HG03354 (cell line): ENCODE data around the gene CRYGN.

Experiments used
- ATAC-seq: cut with Tn5 transposase; IDR thresholded peaks from one replicate; pipeline ENCODE4 v1.9.1; 2021; ENCODE audit warnings: mild to moderate bottlenecking; ENCODE audit not compliant: unreplicated experiment, poor library complexity, severe bottlenecking

CRYGN gene

DNA sequence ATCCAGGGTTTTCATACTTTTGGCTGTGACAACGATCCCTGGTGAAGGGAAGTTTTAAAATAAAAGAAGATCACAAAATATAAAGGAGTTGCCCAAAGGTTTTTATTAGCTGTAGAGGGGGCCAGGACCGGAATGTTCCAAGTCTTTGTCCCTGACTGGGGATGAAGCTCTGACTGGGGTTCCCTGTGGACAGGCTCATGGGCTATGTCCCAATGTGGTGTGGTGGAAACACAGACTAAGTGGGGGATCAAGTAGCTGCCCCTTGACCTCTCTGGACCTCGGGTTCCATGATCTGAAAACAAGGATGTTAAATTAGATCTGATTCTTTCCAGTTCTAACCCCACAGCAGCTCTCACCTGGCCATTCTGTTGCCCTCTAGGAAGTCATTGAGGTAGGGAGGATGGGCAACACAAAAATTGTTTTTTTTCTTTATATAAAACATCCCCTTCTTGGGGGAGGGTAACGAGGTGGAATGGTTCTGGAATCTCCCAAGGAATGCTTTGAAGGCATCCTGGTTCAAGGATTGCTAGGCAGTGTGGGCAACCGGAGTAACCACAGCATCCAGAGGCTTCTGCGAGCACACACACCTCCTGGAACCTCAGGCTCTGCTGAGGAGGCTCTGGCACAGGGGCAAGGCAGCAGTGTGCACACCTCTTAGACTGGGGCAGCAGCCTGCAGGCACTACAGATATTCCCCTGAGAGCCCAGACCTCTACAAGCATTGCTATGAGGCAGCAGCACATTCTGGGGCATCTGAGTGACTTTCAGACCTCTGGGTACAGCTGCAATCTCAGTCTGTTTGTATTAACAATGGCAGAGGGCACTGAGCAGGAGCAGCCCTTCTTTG, 21.4 kb upstream of the CRYGN start:
- no peak for ATAC-seq

DNA sequence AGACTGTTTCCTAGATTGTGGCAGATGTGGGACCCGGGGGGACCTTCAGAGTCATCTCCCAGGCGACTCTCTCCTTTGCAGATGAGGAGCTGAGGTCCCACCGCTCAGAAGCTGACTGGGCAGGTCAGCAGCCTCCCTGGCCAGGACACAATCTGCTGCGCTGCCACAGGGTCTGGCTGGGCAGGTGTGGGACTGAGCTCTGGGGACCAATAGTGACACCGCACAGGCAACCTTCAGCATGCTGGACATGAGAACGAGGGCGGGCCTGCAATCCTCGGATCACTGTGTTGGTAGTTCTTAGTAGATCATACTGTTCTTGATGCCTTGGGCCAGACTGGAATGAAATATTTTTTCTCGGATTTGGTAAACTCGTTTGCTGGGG, 20.5 kb upstream of the CRYGN start:
- ATAC-seq: no peak

DNA sequence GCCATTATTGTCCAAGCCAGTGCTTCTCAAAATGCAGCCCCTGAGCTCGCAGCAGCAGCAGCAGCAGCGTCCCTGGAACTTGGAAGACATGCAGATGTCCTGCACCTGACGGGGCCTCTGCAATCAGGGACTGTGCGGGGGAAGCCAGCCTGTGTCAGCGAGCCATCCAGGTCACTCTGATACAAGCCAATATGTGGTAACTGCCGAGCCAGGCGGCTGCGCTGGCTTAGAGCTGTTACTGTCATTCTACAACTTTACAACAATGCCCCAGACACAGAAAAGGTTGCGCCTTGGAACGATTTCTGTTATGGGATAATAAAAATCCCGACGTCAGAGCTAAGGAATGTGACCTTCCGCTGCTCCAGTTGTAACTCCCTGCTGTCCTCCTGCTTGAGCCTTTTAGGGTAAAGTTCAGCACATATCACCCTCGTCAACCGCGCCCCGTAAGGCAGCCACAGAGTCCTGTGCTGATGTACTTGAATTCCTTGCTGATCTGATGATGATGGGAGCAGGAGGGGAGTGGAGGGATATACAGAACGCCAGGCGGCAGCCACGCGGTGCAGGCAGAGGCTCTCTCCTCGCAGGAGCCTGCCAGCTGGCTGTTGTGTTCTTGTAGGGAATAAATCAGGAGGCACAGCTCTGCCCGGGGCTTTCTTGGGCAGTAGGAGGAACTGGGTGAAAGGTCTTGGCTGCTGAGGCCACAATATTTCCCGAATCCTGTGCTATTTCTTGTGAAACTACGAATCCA, 20.0 kb upstream of the CRYGN start:
- ATAC-seq: no peak

DNA sequence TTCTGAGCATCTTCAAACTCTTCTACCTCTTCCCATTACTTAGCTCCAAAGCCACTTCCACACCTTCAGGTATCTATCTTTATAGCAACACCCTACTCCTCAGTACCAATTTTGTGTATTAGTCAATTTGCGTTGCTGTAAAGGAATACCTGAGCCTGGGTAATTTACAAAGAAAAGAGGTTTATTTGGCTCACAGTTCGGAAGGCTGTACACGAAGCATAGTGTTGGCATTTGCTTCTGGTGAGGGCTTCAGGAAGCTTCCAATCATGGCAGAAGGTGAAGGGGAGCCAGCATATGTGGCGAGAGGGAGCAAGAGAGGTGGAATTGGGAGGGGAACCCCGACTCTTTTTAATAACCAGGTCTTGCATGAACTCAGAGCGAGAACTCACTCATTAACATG, 17.6 kb upstream of the CRYGN start:
- ATAC-seq: no peak

DNA sequence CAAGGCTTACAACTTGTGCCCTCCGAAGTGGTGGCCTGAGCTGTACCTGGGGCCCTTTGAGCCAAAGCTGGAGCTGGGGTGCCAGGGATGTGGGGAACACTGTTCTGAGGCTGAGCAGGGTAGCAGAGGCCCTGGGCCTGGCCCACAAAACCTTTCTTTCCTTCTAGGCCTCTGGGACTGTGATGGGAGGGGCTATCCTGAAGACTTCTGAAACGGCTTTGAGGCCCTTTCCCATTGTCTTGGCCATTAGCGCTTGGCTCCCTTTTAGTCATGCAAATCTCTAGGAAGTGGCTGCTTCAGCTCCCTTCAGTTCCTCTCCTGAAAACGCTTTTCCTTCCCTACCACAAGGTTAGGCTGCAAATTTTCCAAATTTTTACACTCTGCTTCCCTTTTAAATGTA, 16.8 kb upstream of the CRYGN start:
- ATAC-seq: no peak

DNA sequence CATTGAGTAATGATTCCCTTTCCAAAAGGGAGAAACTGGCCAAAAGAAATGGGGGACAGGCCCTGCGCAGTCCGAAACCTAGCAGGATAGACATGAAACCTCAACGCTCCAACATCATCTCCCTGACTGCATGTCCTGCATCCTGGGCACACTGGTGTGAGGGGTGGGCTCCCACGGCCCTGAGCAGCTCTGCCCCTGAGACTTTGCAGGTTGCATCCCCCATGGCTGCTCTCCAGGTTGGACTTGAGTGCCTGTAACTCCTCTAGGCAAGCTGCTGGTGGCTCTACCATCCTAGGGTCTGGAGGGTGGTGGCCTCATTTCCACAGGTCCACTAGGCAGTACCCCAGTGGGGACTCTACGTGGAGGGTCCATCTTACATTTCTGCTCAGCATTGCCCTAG, 16.3 kb upstream of the CRYGN start:
- no peak for ATAC-seq

DNA sequence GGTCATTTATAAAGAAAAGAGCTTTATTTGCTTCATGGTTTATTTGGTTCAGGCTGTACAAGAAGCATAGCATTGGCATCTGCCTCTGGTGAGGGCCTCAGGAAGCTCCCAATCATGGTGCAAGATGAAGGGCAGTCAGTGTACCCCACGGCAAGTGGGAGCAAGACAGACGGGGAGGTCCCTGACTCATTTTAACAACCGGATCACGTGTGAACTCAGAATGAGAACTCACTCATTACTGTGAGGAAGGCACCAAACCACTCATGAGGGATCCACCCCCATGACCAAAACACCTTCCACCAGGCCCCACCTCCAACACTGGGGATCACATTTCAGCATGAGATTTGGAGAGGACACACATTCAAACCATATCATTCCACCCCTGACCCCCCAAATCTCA, 15.7 kb upstream of the CRYGN start:
- no peak for ATAC-seq

DNA sequence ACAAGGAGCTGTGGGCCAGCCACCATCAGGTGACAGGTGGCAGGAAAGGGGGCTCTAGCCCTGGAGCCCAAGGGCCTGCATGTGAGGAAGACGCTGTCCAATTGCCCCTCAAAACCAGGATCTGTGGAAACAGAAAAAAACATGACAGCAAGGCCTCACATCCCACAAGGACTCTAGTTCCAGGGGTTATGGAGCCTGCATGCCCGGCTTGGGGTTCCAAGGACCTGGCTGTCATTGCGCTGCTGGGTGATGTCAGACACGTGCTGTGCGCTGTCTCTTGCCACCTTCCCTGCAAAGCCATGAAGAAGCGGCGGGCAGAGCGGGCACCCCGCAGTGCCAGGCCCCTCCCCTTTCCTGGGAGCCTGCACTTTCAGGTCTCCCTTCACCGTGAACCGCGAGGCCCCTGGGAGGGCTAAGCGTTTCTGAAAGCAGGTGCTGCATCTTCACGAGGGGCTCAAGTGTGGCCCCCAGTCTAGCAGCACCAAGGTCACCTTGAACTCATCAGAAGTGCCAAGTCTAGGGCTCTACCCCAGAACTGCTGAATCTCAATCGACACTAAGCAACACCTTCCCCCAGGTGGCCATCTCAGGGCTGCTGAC, 15.1 kb upstream of the CRYGN start:
- no peak for ATAC-seq

DNA sequence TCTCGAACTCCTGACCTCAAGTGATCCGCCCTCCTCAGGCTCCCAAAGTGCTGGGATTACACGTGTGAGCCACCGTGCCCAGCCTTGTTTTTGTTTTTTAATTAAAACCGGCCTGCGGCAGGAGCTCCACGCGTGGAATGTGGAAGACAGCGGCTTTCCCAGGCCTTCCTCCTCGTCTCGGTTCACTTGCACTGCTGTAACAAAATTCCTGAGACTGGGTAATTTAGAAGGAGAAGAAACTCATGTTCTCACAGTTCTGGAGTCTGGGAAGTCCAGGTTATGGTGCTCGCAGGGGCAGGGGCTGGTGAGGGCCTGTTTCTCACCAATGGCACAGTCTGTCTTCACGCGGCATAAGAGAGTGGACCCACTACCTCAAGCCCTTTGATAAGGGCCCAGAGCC, 14.4 kb upstream of the CRYGN start:
- no peak for ATAC-seq

DNA sequence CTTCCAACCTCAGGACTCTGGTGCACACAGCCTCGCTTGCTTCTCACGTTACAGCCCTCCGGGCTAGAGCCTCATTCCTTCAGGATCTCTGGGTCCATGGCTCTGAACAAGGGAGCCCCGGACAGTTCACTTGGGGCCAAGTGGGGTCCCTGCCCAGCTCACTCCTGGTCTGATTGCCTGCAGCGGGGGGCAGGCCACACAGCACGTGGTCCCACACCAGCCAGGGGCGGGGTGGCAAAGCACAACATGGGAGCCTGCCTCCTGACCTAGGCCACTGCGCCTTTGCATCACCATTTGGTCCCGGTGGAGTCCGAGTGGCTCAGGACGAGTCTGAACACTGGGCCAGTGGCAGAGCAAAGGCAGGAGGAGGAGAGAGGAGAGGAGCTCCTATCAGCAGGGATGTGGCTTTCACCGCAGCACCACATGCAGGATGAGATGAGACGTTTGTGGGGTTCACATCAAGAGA, 13.4 kb upstream of the CRYGN start:
- ATAC-seq: no peak

DNA sequence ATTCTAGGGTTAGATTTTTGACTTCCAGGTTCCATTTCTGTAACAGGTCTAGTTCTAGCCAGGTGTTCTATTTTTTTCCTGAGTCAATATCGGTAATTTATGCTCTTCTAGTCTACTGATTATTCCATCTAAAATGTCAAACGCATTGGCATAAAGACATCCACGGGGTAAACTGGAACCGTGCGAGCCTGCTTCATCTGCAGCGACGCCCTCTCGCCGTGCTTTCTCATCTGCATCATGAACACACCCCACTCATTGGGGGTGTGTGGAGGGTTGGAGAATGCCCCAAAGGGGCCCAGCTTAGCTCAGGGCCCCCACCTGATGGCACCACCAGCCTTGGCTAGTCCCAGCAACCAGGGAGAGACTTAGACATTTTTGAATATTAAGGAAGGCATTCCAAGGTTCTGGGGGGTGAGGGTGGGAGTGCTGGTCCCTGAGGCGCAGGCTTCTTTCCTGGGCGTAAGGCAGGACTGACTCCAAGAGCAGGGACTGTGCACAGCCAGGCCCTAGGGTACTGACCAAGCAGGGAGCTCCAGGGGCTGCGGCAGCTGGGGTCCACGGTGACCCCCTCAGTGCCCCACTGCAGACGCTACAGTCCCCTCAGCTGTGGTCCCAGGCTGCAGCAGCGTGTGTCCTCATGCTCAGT, 12.9 kb upstream of the CRYGN start:
- ATAC-seq: no peak

DNA sequence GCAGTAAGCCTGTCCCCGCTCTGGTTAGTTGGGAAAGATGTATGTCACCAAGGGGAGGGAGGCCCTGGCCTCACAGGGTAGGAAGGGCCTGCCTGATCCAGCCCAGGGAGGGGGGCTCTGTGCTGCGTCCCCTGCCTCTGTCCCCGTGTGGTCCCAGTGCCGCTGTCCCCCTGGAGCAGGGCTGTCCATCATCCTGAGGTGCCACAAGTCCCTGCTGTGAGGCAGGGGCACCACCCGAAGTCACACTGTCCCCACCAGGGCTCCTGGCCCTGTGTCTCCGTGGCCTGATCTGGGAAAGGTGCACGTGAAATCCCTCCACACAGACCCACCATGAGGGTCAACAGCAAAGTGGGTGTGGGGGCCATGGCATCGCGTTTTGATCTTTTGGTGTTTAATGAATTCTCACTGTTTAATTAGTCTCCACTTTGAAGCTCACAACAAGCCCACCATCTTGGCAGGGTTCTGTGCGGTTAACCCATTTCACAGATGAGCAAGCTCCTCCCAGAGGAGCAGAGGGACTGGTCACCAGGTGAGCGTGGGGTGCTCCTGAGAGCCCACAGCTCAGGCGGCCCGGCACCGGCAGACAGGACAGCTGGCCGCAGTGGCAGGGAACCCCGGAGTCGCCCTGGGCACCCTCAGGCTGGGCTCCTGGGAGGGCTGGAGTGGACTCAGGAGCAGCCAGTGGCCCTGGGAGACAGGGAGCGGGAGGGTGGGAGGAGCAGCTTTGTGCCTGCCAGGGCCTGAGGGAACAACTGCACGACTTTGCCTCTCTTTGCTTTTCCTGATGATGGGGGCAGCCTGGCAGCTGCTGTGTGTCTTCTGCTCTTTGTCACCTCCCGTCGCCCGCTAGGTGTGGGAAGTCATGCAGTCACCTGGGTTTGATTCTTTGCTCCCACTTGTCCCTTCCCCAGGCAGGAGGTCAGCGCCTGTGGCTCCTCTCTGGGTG, 12.0 kb upstream of the CRYGN start:
- ATAC-seq: no peak

DNA sequence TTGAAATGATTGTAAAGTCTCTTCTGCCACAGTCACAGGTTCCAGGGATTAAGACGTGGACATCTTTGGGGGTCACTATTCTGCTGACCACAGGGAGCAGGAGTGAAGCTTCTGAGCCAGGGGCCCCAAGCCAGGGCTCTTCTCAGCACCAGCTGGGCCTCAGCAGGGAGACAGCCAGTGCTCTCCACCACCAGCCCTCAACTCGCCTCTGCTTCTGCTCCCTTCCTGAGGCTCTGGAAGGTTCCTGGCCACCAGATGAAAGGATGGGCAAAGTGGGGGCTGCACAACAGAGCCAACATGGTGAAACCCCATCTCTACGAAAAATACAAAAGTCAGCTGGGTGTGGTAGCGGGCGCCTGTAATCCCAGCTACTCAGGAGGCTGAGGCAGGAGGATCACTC, 11.2 kb upstream of the CRYGN start:
- ATAC-seq: no peak

DNA sequence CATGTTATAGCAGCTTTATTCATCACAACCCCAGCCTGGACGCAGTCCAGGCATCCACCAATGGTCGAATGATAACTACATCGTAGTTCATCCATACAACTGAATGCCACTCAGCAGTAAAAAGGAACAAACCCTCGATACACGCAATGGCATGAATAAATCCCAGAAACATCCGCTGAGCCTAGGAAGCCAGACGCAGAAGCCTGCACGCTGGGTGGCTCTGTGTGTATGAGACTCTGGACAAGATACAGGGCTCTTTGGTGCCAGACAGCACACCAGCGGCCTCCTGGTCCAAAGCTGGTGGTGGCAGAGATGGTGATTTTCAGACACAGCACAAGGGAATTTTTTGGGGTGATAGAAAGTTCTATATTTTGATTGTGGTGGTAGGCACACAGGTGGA, 10.0 kb upstream of the CRYGN start:
- ATAC-seq: no peak

DNA sequence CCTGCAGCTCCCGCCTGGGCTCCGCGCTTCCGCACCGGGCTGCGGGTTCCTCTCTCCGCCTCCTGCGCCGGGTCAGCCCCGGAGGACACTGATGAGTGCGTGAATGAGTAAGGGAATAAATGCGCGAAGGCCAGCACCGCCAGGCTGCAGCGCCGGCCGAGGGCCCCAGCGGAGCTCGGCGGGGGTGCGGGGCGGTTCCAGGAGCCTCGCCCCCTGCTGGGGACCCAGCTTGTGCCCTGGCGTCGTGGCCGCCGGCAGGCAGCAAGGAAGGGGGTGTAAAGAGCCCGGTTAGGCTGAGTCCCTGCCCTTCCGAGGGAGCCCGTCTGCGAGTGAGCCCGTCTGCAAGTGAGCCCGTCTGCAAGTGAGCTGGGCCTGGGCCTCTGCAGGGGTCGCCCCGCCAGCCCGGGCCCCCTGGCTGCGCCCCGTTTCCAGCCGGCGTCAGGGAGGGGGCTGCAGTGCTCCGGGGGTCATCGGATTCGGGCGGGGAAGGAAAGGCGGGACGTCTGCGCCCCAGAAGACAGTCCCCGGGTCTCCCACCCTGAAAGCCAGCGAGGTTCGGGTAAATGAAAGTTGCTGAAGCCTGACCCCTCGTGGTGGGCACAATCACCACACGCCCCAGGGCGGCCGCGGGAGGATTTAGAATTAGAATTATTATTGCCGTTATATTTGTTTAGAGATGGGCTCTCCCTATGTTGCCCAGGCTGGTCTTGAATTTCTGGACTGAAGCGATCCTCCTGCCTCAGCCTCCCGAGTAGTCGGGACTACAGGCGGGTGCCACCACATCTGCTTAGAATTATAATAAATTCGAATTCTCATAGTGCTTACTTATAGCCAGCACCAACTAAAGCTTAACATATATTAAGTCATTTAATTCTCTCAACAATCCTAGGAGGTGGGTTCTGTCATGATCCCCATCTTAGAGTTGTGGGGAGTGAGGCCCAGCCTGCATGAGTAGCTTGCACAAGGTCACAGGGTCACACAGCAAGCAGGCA, 8.6 kb upstream of the CRYGN start:
- ATAC-seq: peak; percentile 79

DNA sequence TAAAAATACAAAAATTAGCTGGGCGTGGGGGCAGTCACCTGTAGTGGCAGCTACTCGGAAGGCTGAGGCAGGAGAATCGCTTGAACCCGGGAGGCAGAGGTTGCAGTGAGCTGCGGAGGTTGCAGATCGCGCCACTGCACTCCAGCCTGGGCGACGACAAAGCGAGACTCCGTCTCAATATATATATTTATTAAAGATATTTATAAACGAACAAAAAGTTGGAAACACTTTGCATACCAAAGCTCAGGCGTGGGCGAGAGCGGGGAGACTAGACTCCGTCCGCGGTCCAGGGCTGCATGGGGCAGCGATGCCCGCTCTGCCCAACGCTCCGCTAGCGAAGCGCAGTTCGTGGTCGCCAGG, 7.9 kb upstream of the CRYGN start:
- ATAC-seq: no peak

DNA sequence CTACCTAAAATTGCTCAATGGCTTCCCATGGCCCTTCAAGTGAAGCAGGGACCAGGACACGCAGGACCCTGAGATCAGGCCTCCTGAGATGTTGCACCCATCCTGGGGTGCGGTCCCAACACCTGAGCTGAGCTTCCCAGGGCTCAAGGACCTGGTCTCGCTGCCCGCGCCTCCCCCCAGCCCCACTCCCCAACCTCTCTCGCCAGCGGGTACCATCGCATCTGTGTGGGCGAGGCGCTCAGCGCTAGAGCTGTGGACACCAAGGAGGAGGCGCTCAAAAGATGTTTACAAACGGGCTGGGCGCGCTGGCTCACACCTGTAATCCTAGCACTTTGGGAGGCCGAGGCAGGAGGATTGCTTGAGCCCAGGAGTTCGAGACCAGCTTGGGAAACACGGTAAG, 7.4 kb upstream of the CRYGN start:
- no peak for ATAC-seq

DNA sequence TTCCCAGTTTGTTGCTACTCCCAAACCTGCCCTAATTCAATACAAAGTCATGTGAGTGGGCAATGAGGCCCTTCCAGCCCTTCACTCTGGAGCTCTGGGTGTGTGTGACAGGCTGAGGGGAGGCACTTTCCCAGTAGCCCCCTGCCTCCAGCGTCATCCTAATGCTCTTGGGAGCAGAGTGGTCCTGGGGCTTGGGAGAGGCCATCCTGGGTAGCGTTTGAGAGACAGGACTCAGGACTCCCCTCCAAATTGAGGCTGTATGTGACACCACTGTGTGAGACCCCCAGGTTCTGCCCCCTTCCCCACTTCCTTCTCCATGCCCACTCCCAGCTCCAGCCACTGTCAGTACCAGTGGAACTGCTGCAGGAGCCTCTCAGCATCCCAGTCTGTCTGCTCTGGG, 6.5 kb upstream of the CRYGN start:
- ATAC-seq: no peak
